T-helper 2 cell (primary cell): ENCODE data around the gene FOXO6.

Source experiments
- DNase-seq, 5 experiments: peaks; one replicate each; pipeline versions ENCODE4 v3.0.0 to v3.0.0-alpha.2; 2012 to 2022
- total RNA-seq, 2 donors: gene quantifications; one replicate each; lab custom pipeline; 2026; lab: John Stamatoyannopoulos, UW

FOXO6 gene
- 0.40 to 2.8 reads per million in 2 donors for total RNA-seq

- peak; percentile 85 to 92 (median 91) for DNase-seq
Measured at GRCh38 chr1:41360786-41361494, at the start of gene FOXO6. FOXO6 (plus strand) TSS chr1:41361434.

- DNase-seq: no peak
Measured at GRCh38 chr1:41312991-41313645, 48.1 kb upstream of the FOXO6 start.

- no peak for DNase-seq
Measured at GRCh38 chr1:41313661-41314131, 47.5 kb upstream of the FOXO6 start.

- DNase-seq: no peak
Measured at GRCh38 chr1:41314376-41315145, 46.7 kb upstream of the FOXO6 start.

GRCh38 chr1:41315146-41315822 lies 46.0 kb upstream of the FOXO6 start:
- no peak for DNase-seq

- DNase-seq: no peak
Measured at GRCh38 chr1:41315871-41316270, 45.4 kb upstream of the FOXO6 start.

- no peak for DNase-seq
Measured at GRCh38 chr1:41317361-41317760, 43.9 kb upstream of the FOXO6 start.

- no peak for DNase-seq
Measured at GRCh38 chr1:41318135-41318534, 43.1 kb upstream of the FOXO6 start.

- DNase-seq: no peak
Measured at GRCh38 chr1:41319106-41319755, 42.0 kb upstream of the FOXO6 start.

GRCh38 chr1:41319807-41320711 lies 41.2 kb upstream of the FOXO6 start:
- DNase-seq: no peak

GRCh38 chr1:41320895-41321676 lies 40.1 kb upstream of the FOXO6 start:
- no peak for DNase-seq

- no peak for DNase-seq
Measured at GRCh38 chr1:41322101-41322661, 39.1 kb upstream of the FOXO6 start.

- DNase-seq: peak in 1 of 5 experiments; percentile 19
Measured at GRCh38 chr1:41322835-41323234, 38.4 kb upstream of the FOXO6 start.

- DNase-seq: no peak
Measured at GRCh38 chr1:41323243-41323642, 38.0 kb upstream of the FOXO6 start.

GRCh38 chr1:41325801-41326200 lies 35.4 kb upstream of the FOXO6 start:
- no peak for DNase-seq

- no peak for DNase-seq
Measured at GRCh38 chr1:41327383-41327999, 33.7 kb upstream of the FOXO6 start.

- DNase-seq: no peak
Measured at GRCh38 chr1:41328001-41328615, 33.1 kb upstream of the FOXO6 start.

GRCh38 chr1:41328780-41329640 lies 32.2 kb upstream of the FOXO6 start:
- no peak for DNase-seq
